Measurements from ENCODE around the gene KANSL1.

KANSL1 gene

GRCh38 chr17:46033392-46033791 is 159.8 kb downstream of the KANSL1 start:
- Histone ChIP-seq H3K4me1 (ENCODE audit: control insufficient read depth, insufficient read depth, low read length) (no peaks in the 10 kb centered on the region), H3K36me3 (ENCODE audit: control insufficient read depth, insufficient read depth, low read length) (peaks cover 31% of the 10 kb centered on the region), H3K9me3 (ENCODE audit: control insufficient read depth, low read length) (no peaks in the 10 kb centered on the region), H3K9ac (ENCODE audit: low read length) (no peak overlapping the region), H3K27me3 (ENCODE audit: control insufficient read depth, insufficient read depth, low read length) (no peaks in the 10 kb centered on the region), H3K4me3 (ENCODE audit: low read length) (no peak overlapping the region)

- H3K27me3 ChIP-seq (ENCODE audit: control insufficient read depth, insufficient read depth, low read length): no peaks in the 10 kb centered on the region
- no peaks in the 10 kb centered on the region for H3K4me1 ChIP-seq (ENCODE audit: control insufficient read depth, insufficient read depth, low read length)
- no peaks in the 10 kb centered on the region for H3K9me3 ChIP-seq (ENCODE audit: control insufficient read depth, low read length)
- H3K4me3 ChIP-seq (ENCODE audit: low read length): no peak overlapping the region
- no peak overlapping the region for H3K9ac ChIP-seq (ENCODE audit: low read length)
- H3K36me3 ChIP-seq (ENCODE audit: control insufficient read depth, insufficient read depth, low read length): peaks cover 26% of the 10 kb centered on the region
These were observed 160.3 kb downstream of the KANSL1 start for GRCh38 chr17:46032909-46033308.

- Histone ChIP-seq H3K27me3 (ENCODE audit: control insufficient read depth, insufficient read depth, low read length) (no peaks in the 10 kb centered on the region), H3K9me3 (ENCODE audit: control insufficient read depth, low read length) (no peaks in the 10 kb centered on the region), H3K4me1 (ENCODE audit: control insufficient read depth, insufficient read depth, low read length) (no peaks in the 10 kb centered on the region), H3K9ac (ENCODE audit: low read length) (no peak overlapping the region), H3K4me3 (ENCODE audit: low read length) (no peak overlapping the region), H3K36me3 (ENCODE audit: control insufficient read depth, insufficient read depth, low read length) (peaks cover 24% of the 10 kb centered on the region)
These were observed 161.3 kb downstream of the KANSL1 start for GRCh38 chr17:46031920-46032319.

DNA sequence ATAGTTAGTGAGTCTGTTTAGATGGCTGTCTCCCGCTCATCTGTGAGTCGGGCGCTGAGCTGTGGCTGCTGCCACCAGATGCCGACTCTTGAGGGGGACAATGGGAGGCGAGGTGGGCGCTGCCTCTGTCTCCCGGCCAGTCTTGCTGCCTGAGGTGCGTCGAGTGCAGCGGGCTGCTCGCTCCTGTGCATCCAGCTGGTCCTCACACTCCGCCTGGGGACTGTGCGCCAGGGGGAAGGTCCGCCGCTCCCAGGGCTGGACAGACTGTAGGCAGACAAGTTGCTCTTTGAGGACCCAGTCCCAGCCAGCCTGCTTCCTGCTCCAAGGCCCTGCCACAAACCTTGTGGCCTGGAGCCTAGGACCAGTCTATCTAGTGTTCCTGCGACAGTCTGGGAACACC is 161.8 kb downstream of the KANSL1 start:
- H3K9me3 ChIP-seq (ENCODE audit: control insufficient read depth, low read length): no peaks in the 10 kb centered on the region
- no peak overlapping the region for H3K9ac ChIP-seq (ENCODE audit: low read length)
- no peaks in the 10 kb centered on the region for H3K4me1 ChIP-seq (ENCODE audit: control insufficient read depth, insufficient read depth, low read length)
- H3K4me3 ChIP-seq (ENCODE audit: low read length): no peak overlapping the region
- peaks cover 24% of the 10 kb centered on the region for H3K36me3 ChIP-seq (ENCODE audit: control insufficient read depth, insufficient read depth, low read length)
- H3K27me3 ChIP-seq (ENCODE audit: control insufficient read depth, insufficient read depth, low read length): no peaks in the 10 kb centered on the region

GRCh38 chr17:46030752-46031151 is 162.5 kb downstream of the KANSL1 start:
- Histone ChIP-seq H3K27me3 (ENCODE audit: control insufficient read depth, insufficient read depth, low read length) (no peaks in the 10 kb centered on the region), H3K4me3 (ENCODE audit: low read length) (no peak overlapping the region), H3K4me1 (ENCODE audit: control insufficient read depth, insufficient read depth, low read length) (no peaks in the 10 kb centered on the region), H3K36me3 (ENCODE audit: control insufficient read depth, insufficient read depth, low read length) (peaks cover 24% of the 10 kb centered on the region), H3K9me3 (ENCODE audit: control insufficient read depth, low read length) (no peaks in the 10 kb centered on the region), H3K9ac (ENCODE audit: low read length) (no peak overlapping the region)

GRCh38 chr17:46029627-46030026 is 163.6 kb downstream of the KANSL1 start:
- peaks cover 24% of the 10 kb centered on the region for H3K36me3 ChIP-seq (ENCODE audit: control insufficient read depth, insufficient read depth, low read length)
- H3K4me1 ChIP-seq (ENCODE audit: control insufficient read depth, insufficient read depth, low read length): no peaks in the 10 kb centered on the region
- no peaks in the 10 kb centered on the region for H3K9me3 ChIP-seq (ENCODE audit: control insufficient read depth, low read length)
- no peak overlapping the region for H3K4me3 ChIP-seq (ENCODE audit: low read length)
- H3K9ac ChIP-seq (ENCODE audit: low read length): no peak overlapping the region
- H3K27me3 ChIP-seq (ENCODE audit: control insufficient read depth, insufficient read depth, low read length): no peaks in the 10 kb centered on the region

GRCh38 chr17:46028981-46029565 is 164.2 kb downstream of the KANSL1 start:
- Histone ChIP-seq H3K9ac (ENCODE audit: low read length) (no peak overlapping the region), H3K27me3 (ENCODE audit: control insufficient read depth, insufficient read depth, low read length) (no peaks in the 10 kb centered on the region), H3K9me3 (ENCODE audit: control insufficient read depth, low read length) (no peaks in the 10 kb centered on the region), H3K36me3 (ENCODE audit: control insufficient read depth, insufficient read depth, low read length) (peaks cover 19% of the 10 kb centered on the region), H3K4me3 (ENCODE audit: low read length) (no peak overlapping the region), H3K4me1 (ENCODE audit: control insufficient read depth, insufficient read depth, low read length) (no peaks in the 10 kb centered on the region)

DNA sequence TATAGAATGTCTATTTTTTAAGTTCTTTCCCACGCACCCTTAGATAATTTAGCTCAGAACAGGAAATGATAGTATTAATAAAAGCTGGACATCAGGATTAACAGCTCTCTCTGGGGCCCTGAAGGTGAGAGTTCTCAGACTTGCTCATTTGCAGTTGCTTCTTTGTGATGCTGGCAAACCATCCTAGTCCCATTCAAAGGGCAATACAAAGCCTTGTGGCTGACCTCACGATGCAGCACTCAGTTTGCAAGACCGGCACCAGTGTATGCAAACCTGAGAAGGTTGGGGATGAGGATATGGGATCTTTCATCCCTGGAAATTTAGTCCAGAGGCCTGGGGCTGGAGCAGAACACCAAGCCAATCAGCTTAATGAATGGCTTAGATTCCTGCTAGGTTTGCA is 164.9 kb downstream of the KANSL1 start:
- H3K4me3 ChIP-seq (ENCODE audit: low read length): no peak overlapping the region
- peaks cover 12% of the 10 kb centered on the region for H3K36me3 ChIP-seq (ENCODE audit: control insufficient read depth, insufficient read depth, low read length)
- H3K27me3 ChIP-seq (ENCODE audit: control insufficient read depth, insufficient read depth, low read length): no peaks in the 10 kb centered on the region
- H3K9me3 ChIP-seq (ENCODE audit: control insufficient read depth, low read length): no peaks in the 10 kb centered on the region
- no peak overlapping the region for H3K9ac ChIP-seq (ENCODE audit: low read length)
- no peaks in the 10 kb centered on the region for H3K4me1 ChIP-seq (ENCODE audit: control insufficient read depth, insufficient read depth, low read length)

DNA sequence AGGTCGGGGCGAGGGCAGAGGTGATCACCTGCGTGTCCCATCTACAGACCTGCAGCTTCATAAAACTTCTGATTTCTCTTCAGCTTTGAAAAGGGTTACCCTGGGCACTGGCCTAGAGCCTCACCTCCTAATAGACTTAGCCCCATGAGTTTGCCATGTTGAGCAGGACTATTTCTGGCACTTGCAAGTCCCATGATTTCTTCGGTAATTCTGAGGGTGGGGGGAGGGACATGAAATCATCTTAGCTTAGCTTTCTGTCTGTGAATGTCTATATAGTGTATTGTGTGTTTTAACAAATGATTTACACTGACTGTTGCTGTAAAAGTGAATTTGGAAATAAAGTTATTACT is 165.3 kb downstream of the KANSL1 start:
- Histone ChIP-seq H3K4me1 (ENCODE audit: control insufficient read depth, insufficient read depth, low read length) (no peaks in the 10 kb centered on the region), H3K27me3 (ENCODE audit: control insufficient read depth, insufficient read depth, low read length) (no peaks in the 10 kb centered on the region), H3K9ac (ENCODE audit: low read length) (no peak overlapping the region), H3K9me3 (ENCODE audit: control insufficient read depth, low read length) (no peaks in the 10 kb centered on the region), H3K4me3 (ENCODE audit: low read length) (no peak overlapping the region), H3K36me3 (ENCODE audit: control insufficient read depth, insufficient read depth, low read length) (peaks cover 8% of the 10 kb centered on the region)

- H3K9me3 ChIP-seq (ENCODE audit: control insufficient read depth, low read length): no peaks in the 10 kb centered on the region
- no peak overlapping the region for H3K9ac ChIP-seq (ENCODE audit: low read length)
- no peaks in the 10 kb centered on the region for H3K4me1 ChIP-seq (ENCODE audit: control insufficient read depth, insufficient read depth, low read length)
- H3K4me3 ChIP-seq (ENCODE audit: low read length): no peak overlapping the region
- H3K36me3 ChIP-seq (ENCODE audit: control insufficient read depth, insufficient read depth, low read length): peaks cover 4% of the 10 kb centered on the region
- H3K27me3 ChIP-seq (ENCODE audit: control insufficient read depth, insufficient read depth, low read length): no peaks in the 10 kb centered on the region
These were observed 165.9 kb downstream of the KANSL1 start for GRCh38 chr17:46027048-46027975.

DNA sequence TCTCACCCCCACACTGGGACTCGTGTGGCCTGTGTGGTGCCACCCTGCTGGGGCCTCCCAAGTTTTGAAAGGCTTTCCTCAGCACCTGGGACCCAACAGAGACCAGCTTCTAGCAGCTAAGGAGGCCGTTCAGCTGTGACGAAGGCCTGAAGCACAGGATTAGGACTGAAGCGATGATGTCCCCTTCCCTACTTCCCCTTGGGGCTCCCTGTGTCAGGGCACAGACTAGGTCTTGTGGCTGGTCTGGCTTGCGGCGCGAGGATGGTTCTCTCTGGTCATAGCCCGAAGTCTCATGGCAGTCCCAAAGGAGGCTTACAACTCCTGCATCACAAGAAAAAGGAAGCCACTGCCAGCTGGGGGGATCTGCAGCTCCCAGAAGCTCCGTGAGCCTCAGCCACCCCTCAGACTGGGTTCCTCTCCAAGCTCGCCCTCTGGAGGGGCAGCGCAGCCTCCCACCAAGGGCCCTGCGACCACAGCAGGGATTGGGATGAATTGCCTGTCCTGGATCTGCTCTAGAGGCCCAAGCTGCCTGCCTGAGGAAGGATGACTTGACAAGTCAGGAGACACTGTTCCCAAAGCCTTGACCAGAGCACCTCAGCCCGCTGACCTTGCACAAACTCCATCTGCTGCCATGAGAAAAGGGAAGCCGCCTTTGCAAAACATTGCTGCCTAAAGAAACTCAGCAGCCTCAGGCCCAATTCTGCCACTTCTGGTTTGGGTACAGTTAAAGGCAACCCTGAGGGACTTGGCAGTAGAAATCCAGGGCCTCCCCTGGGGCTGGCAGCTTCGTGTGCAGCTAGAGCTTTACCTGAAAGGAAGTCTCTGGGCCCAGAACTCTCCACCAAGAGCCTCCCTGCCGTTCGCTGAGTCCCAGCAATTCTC is 166.8 kb downstream of the KANSL1 start:
- H3K4me3 ChIP-seq (ENCODE audit: low read length): no peak overlapping the region
- H3K9me3 ChIP-seq (ENCODE audit: control insufficient read depth, low read length): no peaks in the 10 kb centered on the region
- no peaks in the 10 kb centered on the region for H3K27me3 ChIP-seq (ENCODE audit: control insufficient read depth, insufficient read depth, low read length)
- H3K9ac ChIP-seq (ENCODE audit: low read length): no peak overlapping the region
- H3K36me3 ChIP-seq (ENCODE audit: control insufficient read depth, insufficient read depth, low read length): no peaks in the 10 kb centered on the region
- H3K4me1 ChIP-seq (ENCODE audit: control insufficient read depth, insufficient read depth, low read length): no peaks in the 10 kb centered on the region
